HepG2 (cell line): ENCODE measurements around the gene FXYD5. TPM values are rescaled to one million over a fixed set of nuclear protein-coding genes. Genes with fewer than 3 reads are reported as not detected.

ENCODE experiments used
- ATAC-seq: fragments of 200-7000 bp; cut with Tn5 transposase; 3 replicates; pipeline ENCODE4 v1.9.1; 2020; ENCODE audit warnings: mild to moderate bottlenecking, moderate library complexity
- BruUV-seq: library from RNA; stranded (reverse); fragments of 400-500 nt; replicated peaks from 2 replicates; lab custom pipeline; 2021; lab: Mats Ljungman, UMichigan
- CTCF ChIA-PET: fragments of 300-600 bp; formaldehyde crosslinking; extraction: SDS; loops from one replicate; lab custom pipeline; 2021; ENCODE audit warnings: low total read pairs, inconsistent platforms, low intra/inter-chr PET ratio; lab: Yijun Ruan, JAX
- POLR2A ChIA-PET: fragments of 350-600 bp; sonication (Branson Sonifier 250); formaldehyde crosslinking; loops from one replicate; lab custom pipeline; 2020; ENCODE audit warnings: antibody characterized with exemption, inconsistent platforms; lab: Yijun Ruan, JAX
- DNase-seq: peaks from one replicate; pipeline ENCODE4 v3.0.0-alpha.2; 2015; ENCODE audit warnings: low spot score
- FAIRE-seq: peaks from 3 replicates; lab custom pipeline; 2011; peaks lifted over from hg19 to GRCh38; lab: Jason Lieb, UNC
- H2AFZ ChIP-seq: one replicate; pipeline ENCODE4 v1.6.1; 2011; ENCODE audit warnings: low read length, inconsistent platforms
- H3K27ac ChIP-seq: fragments of 300-600 bp; 3 replicates; pipeline ENCODE4 v1.8.0; 2011; ENCODE audit warnings: mixed run types, mild to moderate bottlenecking, mixed read lengths, low read length, inconsistent platforms; ENCODE audit not compliant: insufficient read depth; ENCODE audit errors: extremely low read length
- H3K27me3 ChIP-seq, 2 experiments: fragments of 200-600 bp in 1 of 2; 2 replicates in 1 of 2; 3 replicates in 1 of 2; pipeline versions ENCODE4 v1.6.0 to v1.8.0; 2011; ENCODE audit warnings: low read length in 2 of 2, mild to moderate bottlenecking in 2 of 2, moderate library complexity in 2 of 2, inconsistent platforms in 1 of 2; ENCODE audit not compliant: insufficient read depth in 2 of 2, control insufficient read depth in 1 of 2
- H3K36me3 ChIP-seq, 2 experiments: fragments of 200-600 bp in 1 of 2; replicated peaks in 1 of 2; 2 replicates in 1 of 2; 3 replicates in 1 of 2; pipeline versions ENCODE4 v1.5.1 to v1.8.0; 2011; ENCODE audit warnings: low read length in 2 of 2, inconsistent platforms in 1 of 2; ENCODE audit not compliant: insufficient read depth in 2 of 2, control insufficient read depth in 1 of 2
- H3K4me1 ChIP-seq: 2 replicates; pipeline ENCODE4 v1.5.1; 2012; ENCODE audit warnings: low read length, inconsistent platforms; ENCODE audit not compliant: insufficient read depth
- H3K4me2 ChIP-seq: 2 replicates; pipeline ENCODE4 v1.6.0; 2011; ENCODE audit warnings: low read depth, low read length, inconsistent platforms
- H3K4me3 ChIP-seq, 3 experiments: fragments of 200-600 bp in 1 of 3; sonication (generic), shearing (Covaris generic) in 1 of 3; replicated peaks in 1 of 3; 2 replicates each; pipeline ENCODE4 v1.5.1; 2011 to 2016; ENCODE audit warnings: low read length in 3 of 3, inconsistent platforms in 2 of 3, low read depth in 2 of 3, mild to moderate bottlenecking in 2 of 3, control low read depth in 1 of 3, mixed read lengths in 1 of 3; ENCODE audit not compliant: insufficient read depth in 1 of 3
- H3K79me2 ChIP-seq: one replicate; pipeline ENCODE4 v1.6.1; 2011; ENCODE audit warnings: low read length, inconsistent platforms; ENCODE audit not compliant: insufficient read depth
- H3K9ac ChIP-seq: 2 replicates; pipeline ENCODE4 v1.6.0; 2011; ENCODE audit warnings: mild to moderate bottlenecking, low read depth, low read length, inconsistent platforms; ENCODE audit not compliant: insufficient read depth
- H3K9me3 ChIP-seq: 2 replicates; pipeline ENCODE4 v1.5.1; 2012; ENCODE audit warnings: mild to moderate bottlenecking, low read length
- H4K20me1 ChIP-seq: 2 replicates; pipeline ENCODE4 v1.6.0; 2011; ENCODE audit warnings: inconsistent platforms, mild to moderate bottlenecking, low read length, moderate library complexity; ENCODE audit not compliant: insufficient read depth
- CBFB ChIP-seq: sonication (generic); formaldehyde crosslinking; IDR thresholded peaks from 2 replicates; pipeline ENCODE4 v1.4.0; 2020; ENCODE audit warnings: missing genetic modification reagents
- CREB3 ChIP-seq: sonication (generic); formaldehyde crosslinking; IDR thresholded peaks from 2 replicates; pipeline ENCODE4 v1.5.0; 2020; ENCODE audit warnings: missing genetic modification reagents
- EED ChIP-seq: sonication (generic); formaldehyde crosslinking; IDR thresholded peaks from 2 replicates; pipeline ENCODE4 v1.5.0; 2020; ENCODE audit warnings: mild to moderate bottlenecking, missing genetic modification reagents
- HNF4G ChIP-seq, 2 experiments: sonication (generic) in 1 of 2; formaldehyde crosslinking in 1 of 2; IDR thresholded peaks; 2 replicates each; pipeline versions ENCODE4 v1.4.0 to v1.6.1; 2011 to 2020; ENCODE audit warnings: borderline replicate concordance in 2 of 2, low read depth in 2 of 2, mild to moderate bottlenecking in 2 of 2, low read length in 1 of 2, missing genetic modification reagents in 1 of 2, moderate library complexity in 1 of 2
- IRF1 ChIP-seq: sonication (generic); formaldehyde crosslinking; IDR thresholded peaks from 2 replicates; pipeline ENCODE4 v1.4.0; 2020; ENCODE audit warnings: low read depth, mild to moderate bottlenecking, missing genetic modification reagents
- ISL2 ChIP-seq: sonication (generic); formaldehyde crosslinking; IDR thresholded peaks from 2 replicates; pipeline ENCODE4 v1.5.0; 2020; ENCODE audit warnings: missing genetic modification reagents
- MED8 ChIP-seq: sonication (generic); formaldehyde crosslinking; IDR thresholded peaks from 2 replicates; pipeline ENCODE4 v1.8.1; 2023; ENCODE audit warnings: mild to moderate bottlenecking, missing genetic modification reagents; ENCODE audit not compliant: insufficient replicate concordance
- PHF5A ChIP-seq: IDR thresholded peaks from one replicate; pipeline ENCODE4 v1.6.1; 2018; ENCODE audit warnings: low read depth, missing genetic modification reagents; ENCODE audit not compliant: unreplicated experiment
- PLSCR1 ChIP-seq: sonication (generic); formaldehyde crosslinking; IDR thresholded peaks from 2 replicates; pipeline ENCODE4 v1.5.0; 2020; ENCODE audit warnings: missing genetic modification reagents, mild to moderate bottlenecking, borderline replicate concordance
- REL ChIP-seq: sonication (generic); formaldehyde crosslinking; conservative IDR thresholded peaks from 2 replicates; pipeline ENCODE4 v1.8.0; 2022; ENCODE audit warnings: mild to moderate bottlenecking, missing genetic modification reagents, moderate library complexity
- SMARCC2 ChIP-seq: fragments of 450-650 bp; IDR thresholded peaks from 2 replicates; pipeline ENCODE4 v1.6.1; 2017; ENCODE audit warnings: antibody characterized with exemption, mild to moderate bottlenecking
- SMC3 ChIP-seq: IDR thresholded peaks from 2 replicates; pipeline ENCODE4 v1.6.1; 2011; ENCODE audit warnings: low read length, improper control_type of control experiment
- ZNF414 ChIP-seq: sonication (generic); formaldehyde crosslinking; IDR thresholded peaks from 2 replicates; pipeline ENCODE4 v1.5.0; 2020; ENCODE audit warnings: missing genetic modification reagents
- ZNF530 ChIP-seq: sonication (generic); formaldehyde crosslinking; IDR thresholded peaks from 2 replicates; pipeline ENCODE4 v1.5.0; 2020; ENCODE audit warnings: low read depth, mild to moderate bottlenecking, missing genetic modification reagents
- ZNF546 ChIP-seq: sonication (generic); formaldehyde crosslinking; conservative IDR thresholded peaks from 2 replicates; pipeline ENCODE4 v1.8.1; 2023; ENCODE audit warnings: mild to moderate bottlenecking, missing genetic modification reagents
- ZNF562 ChIP-seq: sonication (generic); formaldehyde crosslinking; IDR thresholded peaks from 2 replicates; pipeline ENCODE4 v1.8.0; 2022; ENCODE audit warnings: missing genetic modification reagents, borderline replicate concordance
- ZNF605 ChIP-seq: sonication (generic); formaldehyde crosslinking; IDR thresholded peaks from 2 replicates; pipeline ENCODE4 v1.8.0; 2022; ENCODE audit warnings: mild to moderate bottlenecking, missing genetic modification reagents
- ZSCAN22 ChIP-seq: sonication (generic); formaldehyde crosslinking; IDR thresholded peaks from 2 replicates; pipeline ENCODE4 v1.4.0; 2020; ENCODE audit warnings: mild to moderate bottlenecking, missing genetic modification reagents
- WGBS: methylation state at CpG from one replicate; pipeline ENCODE4 v1.1.6; 2017; ENCODE audit warnings: low lambda C conversion rate; 5-methylcytosine and 5-hydroxymethylcytosine counted together
- in situ Hi-C: cut with HindIII; loops from 2 replicates; pipeline ENCODE4 v1.10.0; 2017; ENCODE audit warnings: low pct_unique_long_range_greater_than_20kb; ENCODE audit not compliant: extremely low pct_ligation_motif_present
- intact Hi-C: fragments of 100-400 bp; cut with micrococcal nuclease; formaldehyde crosslinking; loops from one replicate; pipeline ENCODE4 v1.10.0; 2022; ENCODE audit not compliant: unreplicated experiment
- polyA plus RNA-seq, 8 experiments: library from polyadenylated mRNA; depleted of rRNA in 3 of 8; stranded (reverse) in 7 of 8; unstranded in 1 of 8; fragments of >200 nt; fragmentation: Illumina TruSeq in 4 of 8; extraction: Trizol in 4 of 8; gene quantifications; 2 replicates each; pipeline versions ENCODE4 v1.2.1 to v1.2.3, GENCODE V29; 2011 to 2016; ENCODE audit warnings: low read depth in 4 of 8, missing spikeins in 1 of 8, mixed read lengths in 1 of 8; ENCODE audit not compliant: insufficient read depth in 1 of 8
- total RNA-seq, 5 experiments: library from RNA; depleted of rRNA; stranded (reverse); fragments of >200 nt; fragmentation: Illumina TruSeq; extraction: Trizol; gene quantifications; 2 replicates each; pipeline ENCODE4 v1.2.3, GENCODE V29; 2016; ENCODE audit warnings: low read depth in 1 of 5

The FXYD5 gene
- total and polyA plus RNA-seq, 2 of the 13 experiments (the other 11 are each of a cell fraction or from before 2014, with no cell fraction given), result 0.65 TPM; not detected in 1

- TF ChIP-seq EED (CRISPR knock-in tag) (no peak), SMARCC2 (no peak), ZSCAN22 (CRISPR knock-in tag) (no peak), PLSCR1 (CRISPR knock-in tag) (no peak), PHF5A (CRISPR knock-in tag) (no peak)
Observed at GRCh38 chr19:35136231-35136630, 18.3 kb upstream of the FXYD5 start (continued).

GRCh38 chr19:35136977-35137702 is 17.4 kb upstream of the FXYD5 start:
- H3K27me3 ChIP-seq, result no peaks in the 10 kb centered on the region; a peak in 1 of 5 replicates
- DNase-seq (peak; percentile 68), FAIRE-seq (peak; percentile 56), ATAC-seq (peak; percentile 29)
- H3K36me3 ChIP-seq, result no peaks in the 10 kb centered on the region
- 10% methylated on average over 9 of the region's 9 CpGs for WGBS
- in situ Hi-C loops, result loop anchor here (5.0 kb wide), 1 partner anchor 70 kb away; no protein-coding TSS in a partner anchor
- ChIA-PET POLR2A (interaction anchor here (0.8 to 1.5 kb wide), 2 partner anchors 70 to 141 kb away, joined by 3 to 4 read pairs; no protein-coding TSS in a partner anchor), CTCF (no interaction called here)
- H4K20me1 ChIP-seq, result no peaks in the 10 kb centered on the region
- peak overlapping the region; percentile 35 for H3K9ac ChIP-seq
- peak overlapping the region; percentile 59 for H3K27ac ChIP-seq
- H3K4me3 ChIP-seq, result peak overlapping the region in 1 of 3 experiments; percentile 24; a peak in 2 of 6 replicates
- no peak overlapping the region for H2AFZ ChIP-seq
- H3K79me2 ChIP-seq, result no peaks in the 10 kb centered on the region
- intact Hi-C loops, result no loop called here
- BruUV-seq, result no TSS peak
- peaks cover 77% of the 10 kb centered on the region for H3K4me1 ChIP-seq
- peak overlapping the region; percentile 100 for H3K4me2 ChIP-seq
- no peaks in the 10 kb centered on the region for H3K9me3 ChIP-seq
- no peak for TF ChIP-seq MED8 (CRISPR knock-in tag)
- no peak for TF ChIP-seq REL
- TF ChIP-seq SMC3, result no peak
- TF ChIP-seq CREB3 (CRISPR knock-in tag), result no peak
- peak; percentile 52; the same call in 1 of the 2 replicates for TF ChIP-seq CBFB
- no peak for TF ChIP-seq ZNF562
- no peak for TF ChIP-seq ZNF605 (CRISPR knock-in tag)
- no peak for TF ChIP-seq ZNF546 (CRISPR knock-in tag)
- TF ChIP-seq ZNF530, result no peak
- no peak for TF ChIP-seq ISL2 (CRISPR knock-in tag)
- TF ChIP-seq IRF1 (CRISPR knock-in tag), result no peak
- no peak for TF ChIP-seq ZNF414
- TF ChIP-seq HNF4G (IDR thresholded peaks at IDR 0.05; ENCODE audit: borderline replicate concordance, low read depth, low read length), result no peak
- peak; percentile 30; the same call in 1 of the 2 replicates for TF ChIP-seq HNF4G (CRISPR knock-in tag; IDR thresholded peaks at IDR 0.05; ENCODE audit: borderline replicate concordance, low read depth)
